ENCODE data around the gene CEMIP2.
"Not testable (repeated sequence)": the region's sequence is repeated elsewhere in the genome, so short reads cannot be mapped to it uniquely, and the experiment has no call there.

CEMIP2 gene

DNA sequence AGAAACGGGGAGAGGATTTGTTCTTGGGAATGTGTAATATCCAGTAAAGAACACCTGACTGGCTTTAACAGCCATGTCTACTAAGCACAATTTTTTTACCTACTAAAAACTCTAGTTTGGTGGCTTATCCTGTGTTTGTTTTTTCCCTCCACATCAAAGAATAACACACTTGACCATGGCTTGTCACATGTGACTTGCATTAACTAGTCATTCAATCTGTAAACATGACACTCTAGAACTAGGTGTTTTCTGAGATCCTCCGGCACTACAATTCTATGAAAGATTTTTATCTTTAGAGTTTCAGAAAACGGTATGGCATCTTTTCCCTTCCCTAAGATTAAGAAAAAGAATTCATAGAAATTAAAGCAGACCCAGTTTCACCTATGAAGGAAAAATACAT is 103.7 kb downstream of the CEMIP2 start:
- TF ChIP-seq CTCF (IDR thresholded peaks at IDR 0.05; ENCODE audit: insufficient read depth, low read length, missing control alignments), result no peak
- ChIA-PET POLR2A (no interaction called here), CTCF (interaction anchor here (1.0 to 2.0 kb wide), 4 partner anchors 13 to 60 kb away, joined by 3 to 6 read pairs (median 4); no protein-coding TSS in a partner anchor)
- H3K4me3 ChIP-seq (ENCODE audit: low read depth, low read length), result no peak overlapping the region
- DNase-seq (ENCODE audit: low read depth, low spot score), result no peak

GRCh38 chr9:71663931-71664459 is 104.3 kb downstream of the CEMIP2 start:
- TF ChIP-seq CTCF (IDR thresholded peaks at IDR 0.05; ENCODE audit: insufficient read depth, low read length, missing control alignments), result no peak
- ChIA-PET POLR2A (no interaction called here), CTCF (interaction anchor here (1.0 to 2.0 kb wide), 4 partner anchors 14 to 59 kb away, joined by 3 to 6 read pairs (median 4); no protein-coding TSS in a partner anchor)
- DNase-seq (ENCODE audit: low read depth, low spot score), result no peak
- no peak overlapping the region for H3K4me3 ChIP-seq (ENCODE audit: low read depth, low read length)

- CTCF ChIA-PET, result interaction anchor here (2.0 kb wide), 1 partner anchor 16 kb away, joined by 6 read pairs; no protein-coding TSS in a partner anchor
- no peak for DNase-seq (ENCODE audit: low read depth, low spot score)
- POLR2A ChIA-PET, result no interaction called here
- H3K4me3 ChIP-seq (ENCODE audit: low read depth, low read length), result no peak overlapping the region
- no peak for TF ChIP-seq CTCF (IDR thresholded peaks at IDR 0.05; ENCODE audit: insufficient read depth, low read length, missing control alignments)
Observed at GRCh38 chr9:71663216-71663615, 105.1 kb downstream of the CEMIP2 start.

DNA sequence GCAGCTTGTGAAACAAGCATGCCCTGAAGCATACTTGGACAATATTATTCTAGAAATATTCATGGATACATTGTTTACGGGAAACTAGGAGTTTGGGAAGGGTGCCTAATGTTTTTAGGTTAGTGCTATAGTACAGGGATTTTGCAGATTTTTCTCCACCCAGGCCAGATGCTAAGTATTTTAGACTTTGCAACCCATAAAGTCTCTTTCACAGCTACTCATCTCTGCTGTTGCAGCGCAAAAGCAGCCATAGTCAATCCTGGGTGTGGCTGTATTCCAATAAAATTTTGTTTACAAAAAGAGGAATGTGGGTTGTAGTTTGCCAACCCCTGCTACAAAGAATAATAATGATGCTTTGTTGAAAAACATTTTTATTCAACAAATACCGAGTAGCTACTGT is 106.2 kb downstream of the CEMIP2 start:
- DNase-seq (ENCODE audit: low read depth, low spot score), result no peak
- POLR2A ChIA-PET, result no interaction called here
- no peak overlapping the region for H3K4me3 ChIP-seq (ENCODE audit: low read depth, low read length)
- TF ChIP-seq CTCF (IDR thresholded peaks at IDR 0.05; ENCODE audit: insufficient read depth, low read length, missing control alignments), result no peak
- CTCF ChIA-PET, result interaction anchor here (1.0 kb wide), 1 partner anchor 377 kb away, joined by 3 read pairs; no protein-coding TSS in a partner anchor

DNA sequence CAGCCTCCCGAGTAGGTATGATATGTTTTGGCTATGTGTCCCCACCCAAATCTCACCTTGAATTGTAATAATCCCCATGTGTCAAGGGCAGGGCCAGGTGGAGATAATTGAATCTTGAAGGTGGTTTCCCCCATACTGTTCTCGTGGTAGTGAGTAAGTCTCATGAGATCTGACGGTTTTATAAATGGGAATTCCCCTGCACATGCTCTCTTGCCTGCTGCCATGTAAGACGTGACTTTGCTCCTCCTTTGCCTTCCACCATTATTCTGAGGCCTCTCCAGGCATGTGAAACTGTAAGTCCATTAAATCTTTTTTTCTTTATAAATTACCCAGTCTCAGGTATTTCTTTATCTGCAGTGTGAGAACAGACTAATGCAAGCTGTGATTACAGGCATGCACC is 111.0 kb downstream of the CEMIP2 start:
- POLR2A ChIA-PET; CTCF ChIA-PET; DNase-seq (ENCODE audit: low read depth, low spot score); H3K4me3 ChIP-seq (ENCODE audit: low read depth, low read length): not testable (repeated sequence)

- TF ChIP-seq CTCF (IDR thresholded peaks at IDR 0.05; ENCODE audit: insufficient read depth, low read length, missing control alignments), result no peak
- POLR2A ChIA-PET, result no interaction called here
- DNase-seq (ENCODE audit: low read depth, low spot score), result no peak
- H3K4me3 ChIP-seq (ENCODE audit: low read depth, low read length), result no peak overlapping the region
- CTCF ChIA-PET, result no interaction called here
Observed at GRCh38 chr9:71656496-71656895, 111.8 kb downstream of the CEMIP2 start.

DNA sequence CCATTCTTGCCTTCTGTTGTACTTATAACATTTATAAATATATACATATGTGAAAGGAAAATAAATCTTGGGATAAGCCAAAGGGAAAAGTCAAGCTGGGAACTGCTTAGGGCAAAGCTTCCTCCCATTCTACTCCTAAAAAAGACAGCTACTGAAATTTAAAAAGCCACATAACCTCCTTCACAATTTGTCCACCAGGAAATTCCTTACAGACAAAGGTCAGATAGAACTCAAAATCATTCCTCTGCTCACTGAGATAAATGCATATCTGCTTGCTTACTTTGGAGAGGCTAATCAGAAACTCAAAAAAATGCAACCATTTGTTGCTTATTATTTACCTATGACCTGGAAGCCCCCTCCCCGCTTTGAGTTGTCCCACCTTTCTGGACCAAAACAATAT is 112.5 kb downstream of the CEMIP2 start:
- POLR2A ChIA-PET, result no interaction called here

More for the DNA sequence above, 112.5 kb downstream of the CEMIP2 start:
- TF ChIP-seq CTCF (IDR thresholded peaks at IDR 0.05; ENCODE audit: insufficient read depth, low read length, missing control alignments), result no peak
- no peak for DNase-seq (ENCODE audit: low read depth, low spot score)
- H3K4me3 ChIP-seq (ENCODE audit: low read depth, low read length), result no peak overlapping the region
- CTCF ChIA-PET, result no interaction called here

Measured in AG04449 (cell line).